SK-N-SH treated with all-trans-retinoic acid at 6 μM for 48 hours (cell line): ENCODE results near the gene MCRIP2.

ENCODE experiments used
- ARNTL ChIP-seq: fragments of 450-650 bp; formaldehyde crosslinking; IDR thresholded peaks from 2 replicates; pipeline ENCODE4 v1.5.0; 2020; ENCODE audit warnings: low read depth, mild to moderate bottlenecking, moderate library complexity, borderline replicate concordance
- CREB5 ChIP-seq: fragments of 250-450 bp; sonication (Bioruptor Pico); IDR thresholded peaks from 2 replicates; pipeline ENCODE4 v1.5.1; 2020; ENCODE audit warnings: low read depth, mild to moderate bottlenecking, moderate library complexity
- CSRNP3 ChIP-seq: fragments of 250-450 bp; sonication (Bioruptor Pico); IDR thresholded peaks from 2 replicates; pipeline ENCODE4 v1.5.1; 2021; ENCODE audit warnings: mild to moderate bottlenecking, moderate library complexity
- OSR1 ChIP-seq: fragments of 250-450 bp; sonication (Bioruptor Pico); IDR thresholded peaks from 2 replicates; pipeline ENCODE4 v1.8.0; 2022; ENCODE audit warnings: moderate library complexity, mild to moderate bottlenecking, inconsistent platforms
- PATZ1 ChIP-seq: fragments of 250-450 bp; sonication (Bioruptor Pico); IDR thresholded peaks from 2 replicates; pipeline ENCODE4 v1.8.0; 2020; ENCODE audit warnings: mild to moderate bottlenecking, moderate library complexity, borderline replicate concordance
- POU6F1 ChIP-seq: fragments of 250-450 bp; sonication (Bioruptor Pico); IDR thresholded peaks from 2 replicates; pipeline ENCODE4 v1.8.0; 2021; ENCODE audit warnings: low read depth, mild to moderate bottlenecking, moderate library complexity, borderline replicate concordance
- PPARA ChIP-seq: fragments of 250-450 bp; sonication (Bioruptor Pico); IDR thresholded peaks from 2 replicates; pipeline ENCODE4 v1.5.0; 2020; ENCODE audit warnings: mild to moderate bottlenecking, borderline replicate concordance
- TCF4 ChIP-seq: fragments of 250-450 bp; sonication (Bioruptor Pico); IDR thresholded peaks from 2 replicates; pipeline ENCODE4 v1.8.0; 2021; ENCODE audit warnings: mild to moderate bottlenecking, moderate library complexity, borderline replicate concordance
- TSHZ2 ChIP-seq: fragments of 250-450 bp; sonication (Bioruptor Pico); IDR thresholded peaks from 2 replicates; pipeline ENCODE4 v1.5.0; 2020; ENCODE audit warnings: mild to moderate bottlenecking, moderate library complexity
- ZFP3 ChIP-seq: fragments of 250-450 bp; sonication (Bioruptor Pico); IDR thresholded peaks from 2 replicates; pipeline ENCODE4 v1.5.0; 2020; ENCODE audit warnings: mild to moderate bottlenecking, moderate library complexity
- ZFP30 ChIP-seq: fragments of 450-650 bp; formaldehyde crosslinking; IDR thresholded peaks from 2 replicates; pipeline ENCODE4 v1.5.0; 2022; ENCODE audit warnings: mild to moderate bottlenecking, moderate library complexity
- ZNF70 ChIP-seq: fragments of 450-650 bp; formaldehyde crosslinking; IDR thresholded peaks from 2 replicates; pipeline ENCODE4 v1.5.0; 2020; ENCODE audit warnings: mild to moderate bottlenecking, moderate library complexity

GRCh38 chr16:674214-674881 is 32.7 kb downstream of the MCRIP2 start:
- no peak for TF ChIP-seq PPARA (CRISPR knock-in tag)
- TF ChIP-seq TCF4 (CRISPR knock-in tag), result no peak
- TF ChIP-seq CSRNP3, result no peak
- TF ChIP-seq PATZ1 (CRISPR knock-in tag), result no peak
- TF ChIP-seq ZFP30 (CRISPR knock-in tag), result no peak
- TF ChIP-seq ARNTL (CRISPR knock-in tag), result no peak
- TF ChIP-seq CREB5 (CRISPR knock-in tag), result no peak
- no peak for TF ChIP-seq ZNF70
- no peak for TF ChIP-seq ZFP3 (CRISPR knock-in tag)
- TF ChIP-seq OSR1 (CRISPR knock-in tag), result no peak
- TF ChIP-seq POU6F1 (CRISPR knock-in tag), result no peak
- TF ChIP-seq TSHZ2, result no peak
